Left renal cortex interstitium (tissue), 4 donors: ENCODE measurements around the gene CLTCL1. TPM values are rescaled to one million over a fixed set of nuclear protein-coding genes. Genes with fewer than 3 reads are reported as not detected.
"Not testable (repeated sequence)": the region's sequence is repeated elsewhere in the genome, so short reads cannot be mapped to it uniquely, and the experiment has no call there.

Experiments used
- DNase-seq, 4 donors: peaks; one replicate each; pipeline ENCODE4 v3.0.0-alpha.2; 2013; ENCODE audit warnings: low read depth in 4 of 4, low spot score in 2 of 4, missing footprints in 1 of 4
- polyA plus RNA-seq, 4 donors: library from polyadenylated mRNA; unstranded; fragments of 120-200 nt; gene quantifications; one replicate each; pipeline ENCODE4 v1.2.1, GENCODE V29; 2013; ENCODE audit not compliant: insufficient read length in 4 of 4

CLTCL1 gene
- polyA plus RNA-seq, 4 donors = 3.3 to 7.5 (median 6.0) TPM

GRCh38 chr22:19156109-19156508 lies 135.4 kb downstream of the CLTCL1 start:
- DNase-seq = not testable (repeated sequence)

GRCh38 chr22:19152942-19153883 lies 138.3 kb downstream of the CLTCL1 start:
- no peak for DNase-seq

GRCh38 chr22:19151329-19152191 lies 140.0 kb downstream of the CLTCL1 start:
- no peak for DNase-seq

- no peak for DNase-seq
These were observed 140.8 kb downstream of the CLTCL1 start for GRCh38 chr22:19150482-19151328.

- DNase-seq = no peak
These were observed 141.5 kb downstream of the CLTCL1 start, which contains the start of gene GSC2 for GRCh38 chr22:19149991-19150390. Gene GSC2 (minus strand): TSS chr22:19150292. CDS start chr22:19150283, 9 bp downstream.

GRCh38 chr22:19149047-19149883 lies 142.3 kb downstream of the CLTCL1 start:
- DNase-seq = no peak

GRCh38 chr22:19148417-19149046 lies 143.0 kb downstream of the CLTCL1 start:
- DNase-seq = no peak

- no peak for DNase-seq
These were observed 144.2 kb downstream of the CLTCL1 start for GRCh38 chr22:19147195-19147780.

GRCh38 chr22:19146215-19146968 lies 145.1 kb downstream of the CLTCL1 start:
- no peak for DNase-seq

GRCh38 chr22:19143967-19144400 lies 147.5 kb downstream of the CLTCL1 start:
- no peak for DNase-seq

GRCh38 chr22:19143212-19143611 lies 148.3 kb downstream of the CLTCL1 start:
- no peak for DNase-seq

- no peak for DNase-seq
These were observed 149.1 kb downstream of the CLTCL1 start for GRCh38 chr22:19142394-19142793.

- DNase-seq = no peak
These were observed 151.5 kb downstream of the CLTCL1 start for GRCh38 chr22:19139974-19140373.

GRCh38 chr22:19139001-19139356 lies 152.5 kb downstream of the CLTCL1 start:
- no peak for DNase-seq

- no peak for DNase-seq
These were observed 153.1 kb downstream of the CLTCL1 start for GRCh38 chr22:19138217-19139000.

- DNase-seq = no peak
These were observed 153.9 kb downstream of the CLTCL1 start for GRCh38 chr22:19137384-19138216.
